Activated CD8-positive, alpha-beta memory T cell treated with anti-CD3 and anti-CD28 coated beads, Interleukin-2, amount 10 ng/mL, durations not matched to agents 7 days and 5 days (primary cell): ENCODE measurements around the gene TLL2. TPM values are rescaled to one million over a fixed set of nuclear protein-coding genes. Genes with fewer than 3 reads are reported as not detected.
"Not testable (repeated sequence)": the region's sequence is repeated elsewhere in the genome, so short reads cannot be mapped to it uniquely, and the experiment has no call there.

Experiments
- ATAC-seq: fragments of 150-1000 bp; cut with Tn5 transposase; one replicate; pipeline ENCODE4 v1.10.0; 2021; ENCODE audit warnings: moderate library complexity
- CTCF ChIA-PET: fragments of 350-600 bp; sonication (Branson Sonifier 250); formaldehyde crosslinking; loops from one replicate; lab custom pipeline; 2021; ENCODE audit warnings: antibody characterized with exemption; lab: Charles Lee
- DNase-seq: peaks from one replicate; pipeline ENCODE4 v3.0.0-alpha.2; 2020
- H3K27ac Mint-ChIP-seq: one replicate; pipeline ENCODE4 v1.8.0; 2021; ENCODE audit warnings: mild to moderate bottlenecking, mixed read lengths
- H3K27me3 Mint-ChIP-seq: one replicate; pipeline ENCODE4 v1.8.0; 2021; ENCODE audit warnings: mixed read lengths
- H3K36me3 Mint-ChIP-seq: one replicate; pipeline ENCODE4 v1.8.0; 2021; ENCODE audit warnings: mild to moderate bottlenecking, mixed read lengths
- H3K4me1 Mint-ChIP-seq: one replicate; pipeline ENCODE4 v1.8.0; 2021; ENCODE audit warnings: mixed read lengths
- H3K4me3 Mint-ChIP-seq: one replicate; pipeline ENCODE4 v1.8.0; 2021; ENCODE audit warnings: mild to moderate bottlenecking, moderate library complexity, mixed read lengths
- H3K9me3 Mint-ChIP-seq: one replicate; pipeline ENCODE4 v1.8.0; 2022; ENCODE audit warnings: low read depth, mixed read lengths
- total RNA-seq, 2 experiments: library from RNA; stranded (reverse); gene quantifications; one replicate each; pipeline ENCODE4 v1.2.3, GENCODE V29; 2021

TLL2 gene
- not detected for total RNA-seq

- Mint-ChIP-seq H3K4me3 (peak within 1 kb of the TSS; percentile 60), H3K27ac (no peak within 1 kb of the TSS), H3K9me3 (no peaks in the 10 kb centered on the region), H3K36me3 (peaks cover 2% of the 10 kb centered on the region), H3K4me1 (peaks cover 18% of the 10 kb centered on the region), H3K27me3 (peaks cover 61% of the 10 kb centered on the region)
- peak; percentile 73 for DNase-seq
- peak; percentile 83 for ATAC-seq
- CTCF ChIA-PET = interaction anchor here (0.5 to 3.0 kb wide), 23 partner anchors 9 to 907 kb away, joined by 3 to 15 read pairs (median 4); no protein-coding TSS in a partner anchor
Observed at GRCh38 chr10:96513698-96514561, at the start of gene TLL2. TLL2 (minus strand) TSS chr10:96513926; CDS start chr10:96513685, 241 bp downstream.

GRCh38 chr10:96560966-96561887 is 47.5 kb upstream of the TLL2 start:
- Mint-ChIP-seq H3K27ac (no peak overlapping the region), H3K4me3 (no peak overlapping the region), H3K9me3 (no peaks in the 10 kb centered on the region), H3K36me3 (peaks cover 34% of the 10 kb centered on the region), H3K27me3 (no peaks in the 10 kb centered on the region), H3K4me1 (peaks cover 7% of the 10 kb centered on the region)
- no peak for DNase-seq
- CTCF ChIA-PET = interaction anchor here (1.6 kb wide), 1 partner anchor 48 kb away, joined by 4 read pairs; the partner anchor contains the start of gene TLL2
- no peak for ATAC-seq

GRCh38 chr10:96560489-96560888 is 46.8 kb upstream of the TLL2 start:
- Mint-ChIP-seq H3K4me1 (peaks cover 3% of the 10 kb centered on the region), H3K27ac (no peak overlapping the region), H3K9me3 (no peaks in the 10 kb centered on the region), H3K4me3 (no peak overlapping the region), H3K27me3 (no peaks in the 10 kb centered on the region), H3K36me3 (peaks cover 33% of the 10 kb centered on the region)
- ATAC-seq = no peak
- CTCF ChIA-PET = no interaction called here
- no peak for DNase-seq

- no peaks in the 10 kb centered on the region for H3K9me3 Mint-ChIP-seq
- CTCF ChIA-PET = interaction anchor here (0.8 to 1.7 kb wide), 9 partner anchors 11 to 469 kb away, joined by 3 to 6 read pairs (median 4); partner anchors contain the start of gene TLL2
- H3K27ac Mint-ChIP-seq = no peak overlapping the region
- no peaks in the 10 kb centered on the region for H3K27me3 Mint-ChIP-seq
- ATAC-seq (no peak), DNase-seq (no peak)
- no peak overlapping the region for H3K4me3 Mint-ChIP-seq
- no peaks in the 10 kb centered on the region for H3K4me1 Mint-ChIP-seq
- peaks cover 25% of the 10 kb centered on the region for H3K36me3 Mint-ChIP-seq
Observed at GRCh38 chr10:96556003-96556402, 42.3 kb upstream of the TLL2 start.

GRCh38 chr10:96555330-96555729 is 41.6 kb upstream of the TLL2 start:
- Mint-ChIP-seq H3K4me1 (no peaks in the 10 kb centered on the region), H3K27me3 (no peaks in the 10 kb centered on the region), H3K27ac (no peak overlapping the region), H3K9me3 (no peaks in the 10 kb centered on the region), H3K4me3 (no peak overlapping the region), H3K36me3 (peaks cover 20% of the 10 kb centered on the region)
- CTCF ChIA-PET = interaction anchor here (1.0 to 1.7 kb wide), 5 partner anchors 11 to 180 kb away, joined by 4 to 6 read pairs (median 5); no protein-coding TSS in a partner anchor
- ATAC-seq (no peak), DNase-seq (no peak)

- CTCF ChIA-PET = no interaction called here
- Mint-ChIP-seq H3K4me1 (no peaks in the 10 kb centered on the region), H3K27me3 (no peaks in the 10 kb centered on the region), H3K9me3 (no peaks in the 10 kb centered on the region), H3K27ac (no peak overlapping the region), H3K4me3 (no peak overlapping the region), H3K36me3 (peaks cover 30% of the 10 kb centered on the region)
- DNase-seq (no peak), ATAC-seq (no peak)
Observed at GRCh38 chr10:96548589-96548988, 34.9 kb upstream of the TLL2 start.

GRCh38 chr10:96545558-96545957 is 31.8 kb upstream of the TLL2 start:
- DNase-seq, ATAC-seq, H3K9me3 Mint-ChIP-seq, H3K27ac Mint-ChIP-seq, H3K4me1 Mint-ChIP-seq, H3K27me3 Mint-ChIP-seq, H3K4me3 Mint-ChIP-seq: not testable (repeated sequence)
- CTCF ChIA-PET = interaction anchor here (1.1 kb wide), 1 partner anchor 25 kb away, joined by 3 read pairs; no protein-coding TSS in a partner anchor
- peaks cover 38% of the 10 kb centered on the region for H3K36me3 Mint-ChIP-seq

- H3K9me3 Mint-ChIP-seq = no peaks in the 10 kb centered on the region
- no peak for ATAC-seq
- DNase-seq = no peak
- peaks cover 6% of the 10 kb centered on the region for H3K4me1 Mint-ChIP-seq
- CTCF ChIA-PET = no interaction called here
- H3K4me3 Mint-ChIP-seq = no peak overlapping the region
- H3K27ac Mint-ChIP-seq = no peak overlapping the region
- H3K27me3 Mint-ChIP-seq = no peaks in the 10 kb centered on the region
- H3K36me3 Mint-ChIP-seq = peaks cover 50% of the 10 kb centered on the region
Observed at GRCh38 chr10:96541921-96542320, 28.2 kb upstream of the TLL2 start.

- Mint-ChIP-seq H3K27me3 (no peaks in the 10 kb centered on the region), H3K27ac (no peak overlapping the region), H3K36me3 (peaks cover 40% of the 10 kb centered on the region)
Observed at GRCh38 chr10:96540240-96540639, 26.5 kb upstream of the TLL2 start.

GRCh38 chr10:96538683-96539082 is 25.0 kb upstream of the TLL2 start:
- no peak overlapping the region for H3K4me3 Mint-ChIP-seq
- H3K27ac Mint-ChIP-seq = no peak overlapping the region
- CTCF ChIA-PET = no interaction called here

More at GRCh38 chr10:96540240-96540639, 26.5 kb upstream of the TLL2 start:
- no peak for ATAC-seq
- H3K4me3 Mint-ChIP-seq = no peak overlapping the region
- H3K4me1 Mint-ChIP-seq = peaks cover 6% of the 10 kb centered on the region
- CTCF ChIA-PET = no interaction called here
- H3K9me3 Mint-ChIP-seq = no peaks in the 10 kb centered on the region
- no peak for DNase-seq

GRCh38 chr10:96536129-96536528 is 22.4 kb upstream of the TLL2 start:
- CTCF ChIA-PET = no interaction called here
- H3K27ac Mint-ChIP-seq = no peak overlapping the region
- no peak for ATAC-seq
- peaks cover 29% of the 10 kb centered on the region for H3K36me3 Mint-ChIP-seq
- DNase-seq = no peak
- H3K27me3 Mint-ChIP-seq = no peaks in the 10 kb centered on the region
- H3K4me1 Mint-ChIP-seq = no peaks in the 10 kb centered on the region
- no peaks in the 10 kb centered on the region for H3K9me3 Mint-ChIP-seq
- no peak overlapping the region for H3K4me3 Mint-ChIP-seq

More at GRCh38 chr10:96538683-96539082, 25.0 kb upstream of the TLL2 start:
- Mint-ChIP-seq H3K4me1 (peaks cover 6% of the 10 kb centered on the region), H3K9me3 (no peaks in the 10 kb centered on the region), H3K36me3 (peaks cover 37% of the 10 kb centered on the region), H3K27me3 (no peaks in the 10 kb centered on the region)
- no peak for ATAC-seq
- no peak for DNase-seq

- Mint-ChIP-seq H3K27ac (no peak overlapping the region), H3K4me3 (no peak overlapping the region), H3K9me3 (no peaks in the 10 kb centered on the region), H3K36me3 (peaks cover 16% of the 10 kb centered on the region), H3K4me1 (no peaks in the 10 kb centered on the region), H3K27me3 (no peaks in the 10 kb centered on the region)
- DNase-seq = no peak
- CTCF ChIA-PET = no interaction called here
- ATAC-seq = no peak
Observed at GRCh38 chr10:96532523-96532922, 18.8 kb upstream of the TLL2 start.

GRCh38 chr10:96529634-96530279 is 16.0 kb upstream of the TLL2 start:
- H3K4me1 Mint-ChIP-seq = no peaks in the 10 kb centered on the region
- H3K9me3 Mint-ChIP-seq = no peaks in the 10 kb centered on the region
- no peaks in the 10 kb centered on the region for H3K27me3 Mint-ChIP-seq
- H3K4me3 Mint-ChIP-seq = no peak overlapping the region
- no peak for ATAC-seq
- CTCF ChIA-PET = no interaction called here
- DNase-seq = no peak
- no peak overlapping the region for H3K27ac Mint-ChIP-seq
- peaks cover 35% of the 10 kb centered on the region for H3K36me3 Mint-ChIP-seq
